H1 (cell line): ENCODE measurements around the gene LBH. TPM values are rescaled to one million over a fixed set of nuclear protein-coding genes. Genes with fewer than 3 reads are reported as not detected.

Experiments
- POLR2AphosphoS5 ChIP-seq: IDR thresholded peaks from 2 replicates; pipeline ENCODE4 v1.6.1; 2011; ENCODE audit warnings: low read depth, low read length
- RAD21 ChIP-seq, 2 experiments: IDR thresholded peaks in 1 of 2; conservative IDR thresholded peaks in 1 of 2; 2 replicates each; pipeline ENCODE4 v1.6.1; 2011; ENCODE audit warnings: low read depth in 2 of 2, low read length in 2 of 2, improper control_type of control experiment in 1 of 2, inconsistent platforms in 1 of 2, mild to moderate bottlenecking in 1 of 2, moderate library complexity in 1 of 2
- TCF12 ChIP-seq: IDR thresholded peaks from 2 replicates; pipeline ENCODE4 v1.6.1; 2011; ENCODE audit warnings: low read depth, mild to moderate bottlenecking, low read length
- TEAD4 ChIP-seq: IDR thresholded peaks from 2 replicates; pipeline ENCODE4 v1.6.1; 2012; ENCODE audit warnings: low read depth, low read length, inconsistent platforms, mixed read lengths
- polyA plus RNA-seq, 7 experiments: library from polyadenylated mRNA; depleted of rRNA in 3 of 7; stranded (reverse) in 5 of 7; unstranded in 2 of 7; fragments of >200 nt in 5 of 7; fragments of 200-250 nt in 2 of 7; gene quantifications; 1 replicate in 5 of 7; 2 replicates in 1 of 7; 4 replicates in 1 of 7; pipeline versions ENCODE4 v1.2.1 to v1.2.3, GENCODE V29; 2011 to 2013; ENCODE audit warnings: missing spikeins in 2 of 7, mixed read lengths in 2 of 7
- total RNA-seq: library from RNA; stranded (reverse); fragmentation: NEBNext Ultra II Directional; extraction: Animal tissue kit (Norgen Biotek cat#: 25700); gene quantifications from 2 replicates; pipeline ENCODE4 v1.2.1, GENCODE V29; 2021

LBH gene
- total and polyA plus RNA-seq, 2 of the 8 experiments (the other 6 are each of a cell fraction or from before 2014, with no cell fraction given): 25.7 to 34.5 TPM

DNA sequence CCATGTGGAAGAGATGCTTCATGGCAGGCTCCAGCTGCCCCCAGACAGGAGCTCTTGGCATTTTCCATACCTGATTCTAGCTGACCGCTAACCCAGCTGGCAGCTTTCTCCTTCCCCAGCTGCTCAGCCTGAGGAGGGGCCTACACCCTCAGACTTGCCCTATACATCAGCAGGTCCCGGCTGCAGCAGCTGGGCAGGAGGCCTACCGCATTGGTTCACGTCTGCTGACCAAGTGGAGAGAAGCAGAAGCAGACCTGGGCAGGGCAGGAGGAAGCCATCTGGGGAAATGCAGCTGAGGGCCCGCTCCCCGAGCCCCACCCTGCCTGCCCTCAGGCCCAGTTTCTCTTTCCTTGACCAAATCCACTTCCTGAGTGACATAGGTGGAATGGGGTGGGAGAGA lies 50.7 kb downstream of the LBH start (continued):
- TF ChIP-seq RAD21 (IDR thresholded peaks at IDR 0.05 in 1 of 2, conservative IDR thresholded peaks at IDR 0.05 in 1 of 2; ENCODE audit: low read depth in 2 of 2, low read length in 2 of 2) (no peak), TCF12 (no peak), POLR2AphosphoS5 (no peak), TEAD4 (no peak)
